ENCODE data around the gene TSSK3. TPM values are rescaled to one million over a fixed set of nuclear protein-coding genes. Genes with fewer than 3 reads are reported as not detected.

The TSSK3 gene
- total RNA-seq, 2 experiments from 2014 or later: 0.85 to 0.90 TPM

DNA sequence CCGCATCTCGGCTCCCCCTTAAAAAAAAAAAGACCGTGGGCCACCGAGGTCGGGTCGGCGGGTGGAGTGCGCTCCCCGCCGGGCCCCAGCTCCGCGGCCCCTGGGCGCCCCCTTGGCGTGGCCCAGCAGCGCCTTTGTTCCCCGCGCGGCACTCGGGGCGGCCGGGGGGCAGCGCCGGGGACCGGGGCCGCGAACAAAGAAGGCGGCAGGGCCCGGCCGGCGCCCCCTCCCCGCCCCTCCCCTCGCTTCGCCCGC lies 26.9 kb upstream of the TSSK3 start:
- Mint-ChIP-seq H3K4me1 (ENCODE audit: low read depth) (peaks cover 49% of the 10 kb centered on the region), H3K27ac (no peak overlapping the region), H3K36me3 (ENCODE audit: low read depth) (peaks cover 18% of the 10 kb centered on the region), H3K27me3 (no peaks in the 10 kb centered on the region), H3K9me3 (no peaks in the 10 kb centered on the region), H3K4me3 (peak overlapping the region; percentile 81)
- ATAC-seq (no peak), DNase-seq (no peak)
- POLR2A ChIA-PET: interaction anchor here (0.7 to 3.6 kb wide), 19 partner anchors 11 to 136 kb away, joined by 3 to 39 read pairs (median 6); partner anchors contain the start of genes BSDC1 and HDAC1
- TF ChIP-seq, protein P1, sequence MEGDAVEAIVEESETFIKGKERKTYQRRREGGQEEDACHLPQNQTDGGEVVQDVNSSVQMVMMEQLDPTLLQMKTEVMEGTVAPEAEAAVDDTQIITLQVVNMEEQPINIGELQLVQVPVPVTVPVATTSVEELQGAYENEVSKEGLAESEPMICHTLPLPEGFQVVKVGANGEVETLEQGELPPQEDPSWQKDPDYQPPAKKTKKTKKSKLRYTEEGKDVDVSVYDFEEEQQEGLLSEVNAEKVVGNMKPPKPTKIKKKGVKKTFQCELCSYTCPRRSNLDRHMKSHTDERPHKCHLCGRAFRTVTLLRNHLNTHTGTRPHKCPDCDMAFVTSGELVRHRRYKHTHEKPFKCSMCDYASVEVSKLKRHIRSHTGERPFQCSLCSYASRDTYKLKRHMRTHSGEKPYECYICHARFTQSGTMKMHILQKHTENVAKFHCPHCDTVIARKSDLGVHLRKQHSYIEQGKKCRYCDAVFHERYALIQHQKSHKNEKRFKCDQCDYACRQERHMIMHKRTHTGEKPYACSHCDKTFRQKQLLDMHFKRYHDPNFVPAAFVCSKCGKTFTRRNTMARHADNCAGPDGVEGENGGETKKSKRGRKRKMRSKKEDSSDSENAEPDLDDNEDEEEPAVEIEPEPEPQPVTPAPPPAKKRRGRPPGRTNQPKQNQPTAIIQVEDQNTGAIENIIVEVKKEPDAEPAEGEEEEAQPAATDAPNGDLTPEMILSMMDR (IDR thresholded peaks at IDR 0.05): no peak
- intact Hi-C loops (cut with micrococcal nuclease): no loop called here
- CTCF ChIA-PET: interaction anchor here (0.9 to 2.7 kb wide), 8 partner anchors 18 to 120 kb away, joined by 3 to 17 read pairs (median 4); partner anchors contain the start of gene LCK

DNA sequence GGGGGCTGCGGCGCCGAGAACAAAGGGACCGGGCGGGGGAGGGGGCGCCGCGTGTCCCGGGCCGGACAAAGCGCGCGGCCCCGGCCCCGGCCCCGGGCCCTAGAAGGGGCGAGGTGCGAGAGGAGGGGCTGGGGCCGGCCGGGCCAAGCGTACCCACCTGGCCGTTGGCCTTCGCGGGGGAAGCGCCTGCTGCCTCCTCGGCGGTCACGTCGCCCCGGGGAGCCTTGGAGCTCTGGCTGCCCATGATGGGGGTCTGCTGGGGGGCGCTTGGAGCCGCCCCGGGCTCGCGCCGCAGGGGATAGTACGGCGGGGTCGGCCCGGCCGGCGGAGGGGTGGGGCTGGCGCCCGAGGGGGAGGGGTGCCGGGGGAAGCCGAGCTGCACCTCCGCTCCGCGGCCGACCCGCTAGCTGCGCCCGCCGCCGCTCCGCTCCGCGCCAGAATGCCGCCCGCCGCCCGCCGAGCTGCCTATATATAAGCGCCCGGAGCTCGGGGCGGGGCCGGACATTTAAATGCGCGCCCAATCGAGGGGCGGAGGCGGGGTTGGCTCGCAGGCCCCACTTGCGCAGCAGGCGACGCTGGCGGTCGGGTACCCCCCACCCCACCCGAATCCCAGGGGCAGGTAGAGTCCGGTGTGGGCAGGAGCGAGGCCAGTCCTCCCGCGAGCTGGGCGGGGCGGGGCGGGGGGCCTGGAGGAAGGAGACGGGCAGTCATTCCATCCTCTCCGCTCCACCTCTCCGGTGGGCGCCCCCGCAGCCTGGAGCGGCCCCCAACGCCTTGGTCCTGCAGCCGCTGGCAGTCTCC lies 26.3 kb upstream of the TSSK3 start, which contains the start of gene MARCKSL1:
TSS of gene MARCKSL1 (minus strand) at position 444 of the 801 bp plus-strand sequence. CDS start at position 244, 200 bp downstream.
- TF ChIP-seq, protein P1 (IDR thresholded peaks at IDR 0.05): no peak
- Mint-ChIP-seq H3K9me3 (no peaks in the 10 kb centered on the region), H3K4me3 (peak within 1 kb of the TSS; percentile 81), H3K27me3 (no peaks in the 10 kb centered on the region), H3K36me3 (ENCODE audit: low read depth) (peaks cover 14% of the 10 kb centered on the region), H3K27ac (peak within 1 kb of the TSS; percentile 72), H3K4me1 (ENCODE audit: low read depth) (peaks cover 49% of the 10 kb centered on the region)
- intact Hi-C loops (cut with micrococcal nuclease): no loop called here
- CTCF ChIA-PET: interaction anchor here (0.7 to 2.7 kb wide), 14 partner anchors 10 to 120 kb away, joined by 3 to 17 read pairs (median 4); partner anchors contain the start of gene LCK
- POLR2A ChIA-PET: interaction anchor here (0.5 to 3.6 kb wide), 23 partner anchors 10 to 136 kb away, joined by 3 to 39 read pairs (median 5); partner anchors contain the start of genes BSDC1, HDAC1 and LCK
- ATAC-seq (peak; percentile 55), DNase-seq (peak; percentile 85)

DNA sequence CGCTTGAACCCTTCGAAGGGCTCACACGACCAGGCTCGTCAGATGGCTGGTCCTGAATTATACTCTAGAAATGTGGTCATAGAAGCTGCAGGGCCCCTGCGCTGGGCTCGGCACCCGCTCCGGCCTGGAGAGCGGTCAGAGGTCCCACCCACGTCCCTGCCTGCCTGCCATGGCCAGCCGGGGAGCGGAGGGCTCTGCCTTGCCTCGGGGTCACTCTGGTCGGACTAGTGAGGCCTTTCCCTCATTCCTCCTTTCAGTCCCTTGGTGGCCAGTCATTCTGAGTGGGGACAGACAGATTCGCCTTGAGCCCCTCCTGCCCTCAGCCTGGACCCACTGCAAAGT lies 25.8 kb upstream of the TSSK3 start:
- Mint-ChIP-seq H3K36me3 (ENCODE audit: low read depth) (peaks cover 11% of the 10 kb centered on the region), H3K27ac (no peak overlapping the region), H3K9me3 (no peaks in the 10 kb centered on the region), H3K4me1 (ENCODE audit: low read depth) (peaks cover 49% of the 10 kb centered on the region), H3K4me3 (peak overlapping the region; percentile 36), H3K27me3 (no peaks in the 10 kb centered on the region)
- TF ChIP-seq, protein P1 (IDR thresholded peaks at IDR 0.05): no peak
- POLR2A ChIA-PET: interaction anchor here (0.5 to 3.6 kb wide), 20 partner anchors 9 to 137 kb away, joined by 3 to 39 read pairs (median 6); partner anchors contain the start of genes BSDC1, HDAC1 and LCK
- intact Hi-C loops (cut with micrococcal nuclease): no loop called here
- no peak for DNase-seq
- no peak for ATAC-seq
- CTCF ChIA-PET: interaction anchor here (0.7 to 2.7 kb wide), 13 partner anchors 9 to 121 kb away, joined by 3 to 17 read pairs (median 4); no protein-coding TSS in a partner anchor

DNA sequence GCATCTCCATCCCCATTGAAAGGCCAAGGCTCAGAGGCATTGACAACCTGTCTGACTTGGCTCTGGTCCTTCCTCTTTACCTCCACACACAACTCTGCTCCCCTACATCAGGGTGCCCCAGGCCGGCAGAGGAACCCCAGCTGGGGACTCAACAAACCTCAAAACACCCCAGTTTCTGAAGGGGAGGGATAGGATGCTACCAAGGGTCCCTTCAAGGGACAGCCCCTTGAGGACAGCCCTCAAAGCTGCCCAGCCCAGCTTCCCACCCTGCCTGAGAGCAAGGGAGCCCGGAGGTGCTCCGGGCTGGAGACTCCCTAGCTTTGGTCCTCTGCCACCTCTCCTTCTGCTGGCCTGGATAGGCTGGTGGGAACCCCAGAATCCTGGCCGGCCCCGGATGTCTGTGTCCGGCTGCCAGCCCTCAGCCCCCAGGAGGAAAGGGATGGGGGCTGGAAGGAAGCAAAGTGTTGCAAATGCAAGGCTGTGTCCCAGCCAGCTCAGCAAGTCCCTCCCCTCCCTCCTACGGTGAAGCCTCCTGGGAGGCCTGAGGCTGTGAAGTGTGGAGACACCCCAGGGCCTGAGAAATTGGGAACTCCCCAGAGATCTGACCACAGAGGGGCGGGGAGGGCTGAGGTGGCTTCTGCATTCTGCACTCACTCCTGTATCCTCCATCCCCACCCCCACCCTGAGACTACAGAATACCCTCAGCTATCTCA lies 25.2 kb upstream of the TSSK3 start:
- Mint-ChIP-seq H3K27ac (peak overlapping the region; percentile 49), H3K4me3 (peak overlapping the region; percentile 36), H3K4me1 (ENCODE audit: low read depth) (peaks cover 49% of the 10 kb centered on the region), H3K36me3 (ENCODE audit: low read depth) (peaks cover 7% of the 10 kb centered on the region), H3K27me3 (no peaks in the 10 kb centered on the region), H3K9me3 (no peaks in the 10 kb centered on the region)
- TF ChIP-seq, protein P1 (IDR thresholded peaks at IDR 0.05): no peak
- peak; percentile 88 for DNase-seq
- ChIA-PET CTCF (interaction anchor here (0.8 to 2.7 kb wide), 7 partner anchors 17 to 122 kb away, joined by 3 to 17 read pairs (median 4); partner anchors contain the start of gene BSDC1), POLR2A (interaction anchor here (1.0 to 3.6 kb wide), 11 partner anchors 9 to 114 kb away, joined by 3 to 39 read pairs (median 6); partner anchors contain the start of genes BSDC1, HDAC1 and LCK)
- ATAC-seq: peak; percentile 70
- intact Hi-C loops (cut with micrococcal nuclease): no loop called here

All from activated CD8-positive, alpha-beta T cell treated with anti-CD3 and anti-CD28 coated beads for 36 hours (primary cell).